Cardiac muscle cell (in vitro differentiated cells and primary cell): ENCODE measurements around the gene ARMC2. TPM values are rescaled to one million over a fixed set of nuclear protein-coding genes. Genes with fewer than 3 reads are reported as not detected.

ENCODE experiments used
- DNase-seq, 2 donors: peaks; one replicate each; pipeline versions ENCODE4 v3.0.0 to v3.0.0-alpha.2; 2010 to 2017; ENCODE audit warnings: low read depth in 1 of 2, low spot score in 1 of 2
- H3K27ac ChIP-seq: fragments of 200-600 bp; sonication (generic); 2 replicates; pipeline ENCODE4 v1.5.1; 2016
- H3K27me3 ChIP-seq: fragments of 200-600 bp; sonication (generic); 2 replicates; pipeline ENCODE4 v1.6.0; 2016; ENCODE audit warnings: control low read depth
- H3K36me3 ChIP-seq: fragments of 200-600 bp; sonication (generic); 2 replicates; pipeline ENCODE4 v1.5.1; 2016; ENCODE audit warnings: control low read depth
- H3K4me1 ChIP-seq: fragments of 200-600 bp; sonication (generic); 2 replicates; pipeline ENCODE4 v1.8.1; 2017; ENCODE audit warnings: low read depth, mild to moderate bottlenecking, mixed run types
- H3K4me3 ChIP-seq: fragments of 200-600 bp; sonication (generic); 2 replicates; pipeline ENCODE4 v1.5.1; 2016; ENCODE audit warnings: mild to moderate bottlenecking
- H3K9me3 ChIP-seq: fragments of 200-600 bp; sonication (generic); 2 replicates; pipeline ENCODE4 v1.5.1; 2017; ENCODE audit warnings: low read depth, mild to moderate bottlenecking, control low read depth
- CTCF ChIP-seq: IDR thresholded peaks from 2 replicates; pipeline ENCODE4 v1.5.1; 2012; ENCODE audit warnings: low read depth, mild to moderate bottlenecking, low read length
- polyA plus RNA-seq: library from polyadenylated mRNA; unstranded; fragments of >200 nt; fragmentation: Nextera tagmentation; extraction: Ambion mirVana; gene quantifications from 2 replicates; pipeline ENCODE4 v1.2.1, GENCODE V29; 2016
- total RNA-seq: library from RNA; depleted of rRNA; stranded (reverse); fragments of >200 nt; gene quantifications from 2 replicates; pipeline ENCODE4 v1.2.3, GENCODE V29; 2016

The ARMC2 gene
- total and polyA plus RNA-seq, 2 experiments from 2014 or later, result 2.6 to 3.3 TPM

GRCh38 chr6:108999428-108999827, 151.2 kb downstream of the ARMC2 start:
- no peak for DNase-seq
- TF ChIP-seq CTCF, result no peak
- H3K4me1 ChIP-seq, result peaks cover 6% of the 10 kb centered on the region
- H3K9me3 ChIP-seq, result no peaks in the 10 kb centered on the region
- peaks cover 19% of the 10 kb centered on the region for H3K36me3 ChIP-seq
- no peak overlapping the region for H3K27ac ChIP-seq
- H3K27me3 ChIP-seq, result no peaks in the 10 kb centered on the region
- no peak overlapping the region for H3K4me3 ChIP-seq

GRCh38 chr6:109000289-109000688, 152.1 kb downstream of the ARMC2 start:
- DNase-seq, result peak in 1 of 2 donors; percentile 46
- H3K27ac ChIP-seq, result no peak overlapping the region
- H3K9me3 ChIP-seq, result no peaks in the 10 kb centered on the region
- TF ChIP-seq CTCF, result no peak
- H3K27me3 ChIP-seq, result no peaks in the 10 kb centered on the region
- H3K4me3 ChIP-seq, result no peak overlapping the region
- peaks cover 19% of the 10 kb centered on the region for H3K36me3 ChIP-seq
- H3K4me1 ChIP-seq, result peaks cover 6% of the 10 kb centered on the region

GRCh38 chr6:109001291-109001894, 153.2 kb downstream of the ARMC2 start:
- H3K4me3 ChIP-seq, result no peak overlapping the region
- no peak overlapping the region for H3K27ac ChIP-seq
- H3K27me3 ChIP-seq, result no peaks in the 10 kb centered on the region
- no peaks in the 10 kb centered on the region for H3K9me3 ChIP-seq
- H3K36me3 ChIP-seq, result peaks cover 19% of the 10 kb centered on the region
- peaks cover 6% of the 10 kb centered on the region for H3K4me1 ChIP-seq
- peak in 1 of 2 donors; percentile 16 for DNase-seq
- TF ChIP-seq CTCF, result no peak

- H3K4me3 ChIP-seq, result no peak overlapping the region
- TF ChIP-seq CTCF, result no peak
- H3K36me3 ChIP-seq, result peaks cover 19% of the 10 kb centered on the region
- no peaks in the 10 kb centered on the region for H3K27me3 ChIP-seq
- no peaks in the 10 kb centered on the region for H3K9me3 ChIP-seq
- peak in 1 of 2 donors; percentile 79 for DNase-seq
- H3K27ac ChIP-seq, result no peak overlapping the region
- H3K4me1 ChIP-seq, result peaks cover 6% of the 10 kb centered on the region
Measured at GRCh38 chr6:109002051-109002697, 154.0 kb downstream of the ARMC2 start.

GRCh38 chr6:109002882-109003281, 154.7 kb downstream of the ARMC2 start:
- Histone ChIP-seq H3K4me3 (no peak overlapping the region), H3K9me3 (no peaks in the 10 kb centered on the region), H3K27ac (no peak overlapping the region), H3K27me3 (no peaks in the 10 kb centered on the region), H3K4me1 (peaks cover 9% of the 10 kb centered on the region), H3K36me3 (peaks cover 19% of the 10 kb centered on the region)
- no peak for DNase-seq
- TF ChIP-seq CTCF, result no peak
